Lung microvascular endothelial cell (primary cell): ENCODE results near the gene KRT84. TPM values are rescaled to one million over a fixed set of nuclear protein-coding genes. Genes with fewer than 3 reads are reported as not detected.

ENCODE experiments used
- DNase-seq, 2 donors: peaks; one replicate each; pipeline versions ENCODE4 v3.0.0 to v3.0.0-alpha.2; 2010; ENCODE audit warnings: low read depth in 2 of 2
- total RNA-seq: library from RNA; depleted of rRNA; stranded (reverse); fragments of >200 nt; gene quantifications from 2 replicates; pipeline ENCODE4 v1.2.1, GENCODE V29; 2014

Gene KRT84
- total RNA-seq, 1 donor from 2014 or later: not detected

- no peak for DNase-seq
Observed at GRCh38 chr12:52362118-52362726, 23.2 kb downstream of the KRT84 start.

GRCh38 chr12:52361553-52361952, 23.9 kb downstream of the KRT84 start:
- DNase-seq: no peak

GRCh38 chr12:52360663-52361271, 24.7 kb downstream of the KRT84 start:
- DNase-seq: no peak

GRCh38 chr12:52360106-52360662, 25.3 kb downstream of the KRT84 start:
- no peak for DNase-seq

- no peak for DNase-seq
Observed at GRCh38 chr12:52359621-52360061, 25.8 kb downstream of the KRT84 start.

GRCh38 chr12:52358575-52359350, 26.7 kb downstream of the KRT84 start:
- DNase-seq: no peak

GRCh38 chr12:52356762-52357580, 28.5 kb downstream of the KRT84 start:
- no peak for DNase-seq

GRCh38 chr12:52356031-52356761, 29.3 kb downstream of the KRT84 start:
- no peak for DNase-seq

- DNase-seq: no peak
Observed at GRCh38 chr12:52355176-52355575, 30.3 kb downstream of the KRT84 start.

- DNase-seq: no peak
Observed at GRCh38 chr12:52354200-52354599, 31.3 kb downstream of the KRT84 start.

- DNase-seq: no peak
Observed at GRCh38 chr12:52353766-52354165, 31.7 kb downstream of the KRT84 start.

GRCh38 chr12:52352951-52353350, 32.5 kb downstream of the KRT84 start:
- no peak for DNase-seq

GRCh38 chr12:52351196-52352059, 34.0 kb downstream of the KRT84 start:
- no peak for DNase-seq

GRCh38 chr12:52350786-52351185, 34.7 kb downstream of the KRT84 start:
- DNase-seq: no peak

- no peak for DNase-seq
Observed at GRCh38 chr12:52350021-52350620, 35.3 kb downstream of the KRT84 start.

GRCh38 chr12:52349196-52349595, 36.3 kb downstream of the KRT84 start:
- no peak for DNase-seq

GRCh38 chr12:52347551-52348510, 37.6 kb downstream of the KRT84 start:
- DNase-seq: no peak

- DNase-seq: no peak
Observed at GRCh38 chr12:52347016-52347415, 38.4 kb downstream of the KRT84 start.
